GM12878 (cell line): ENCODE data around the gene PRKCQ. TPM values are rescaled to one million over a fixed set of nuclear protein-coding genes. Genes with fewer than 3 reads are reported as not detected.

Source experiments
- ATAC-seq: fragments of 200-7000 bp; cut with Tn5 transposase; 3 replicates; pipeline ENCODE4 v1.9.1; 2020; ENCODE audit warnings: mild to moderate bottlenecking, moderate library complexity
- BruUV-seq: library from RNA; stranded (reverse); fragments of 400-500 nt; replicated peaks from 2 replicates; lab custom pipeline; 2021; lab: Mats Ljungman, UMichigan
- CTCF ChIA-PET: fragments of 300-600 bp; sonication (Branson Sonifier 250); formaldehyde crosslinking; extraction: SDS; loops from one replicate; lab custom pipeline; 2021; ENCODE audit warnings: inconsistent platforms; lab: Yijun Ruan, JAX
- POLR2A ChIA-PET: fragments of 350-600 bp; formaldehyde crosslinking; extraction: SDS; loops from one replicate; lab custom pipeline; 2021; ENCODE audit warnings: inconsistent platforms; lab: Charles Lee
- RAD21 ChIA-PET: fragments of 300-600 bp; sonication (Branson Sonifier 250); formaldehyde crosslinking; loops from one replicate; lab custom pipeline; 2023; ENCODE audit warnings: antibody characterized with exemption; ENCODE audit not compliant: unreplicated experiment; lab: Charles Lee
- SMC1A ChIA-PET: fragments of 300-600 bp; sonication (Branson Sonifier 250); formaldehyde crosslinking; loops from one replicate; lab custom pipeline; 2023; ENCODE audit not compliant: unreplicated experiment, uncharacterized antibody; lab: Charles Lee
- DNase-seq: peaks from one replicate; pipeline ENCODE4 v3.0.0-alpha.2; 2011; ENCODE audit warnings: low read depth, low spot score
- FAIRE-seq: peaks from 3 replicates; lab custom pipeline; 2011; peaks lifted over from hg19 to GRCh38; lab: Jason Lieb, UNC
- H2AFZ ChIP-seq: 2 replicates; pipeline ENCODE4 v1.6.0; 2011; ENCODE audit warnings: low read depth, low read length, control low read depth; ENCODE audit not compliant: control insufficient read depth
- H3K27ac ChIP-seq: 2 replicates; pipeline ENCODE4 v1.5.1; 2011; ENCODE audit warnings: control low read depth; ENCODE audit not compliant: control insufficient read depth, insufficient read depth
- H3K27me3 ChIP-seq, 2 experiments: replicated peaks in 1 of 2; 2 replicates each; pipeline versions ENCODE4 v1.6.0 to v1.6.1; 2011; ENCODE audit warnings: low read length in 1 of 2; ENCODE audit not compliant: control insufficient read depth in 2 of 2, insufficient read depth in 2 of 2
- H3K36me3 ChIP-seq, 2 experiments: 2 replicates each; pipeline ENCODE4 v1.5.1; 2011; ENCODE audit warnings: low read length in 1 of 2; ENCODE audit not compliant: control insufficient read depth in 2 of 2, insufficient read depth in 2 of 2
- H3K4me1 ChIP-seq: 2 replicates; pipeline ENCODE4 v1.6.1; 2011; ENCODE audit warnings: mild to moderate bottlenecking, low read length, moderate library complexity, mixed read lengths; ENCODE audit not compliant: control insufficient read depth, insufficient read depth
- H3K4me2 ChIP-seq: 2 replicates; pipeline ENCODE4 v1.6.0; 2011; ENCODE audit warnings: control low read depth; ENCODE audit not compliant: control insufficient read depth, insufficient read depth
- H3K4me3 ChIP-seq: fragments of 200-600 bp; sonication (generic); 2 replicates; pipeline ENCODE4 v1.5.1; 2016
- H3K79me2 ChIP-seq: 2 replicates; pipeline ENCODE4 v1.6.0; 2011; ENCODE audit warnings: low read length; ENCODE audit not compliant: control insufficient read depth, insufficient read depth
- H3K9ac ChIP-seq: 2 replicates; pipeline ENCODE4 v1.8.0; 2011; ENCODE audit warnings: low read length, control low read depth, mixed read lengths; ENCODE audit not compliant: control insufficient read depth, insufficient read depth
- H3K9me3 ChIP-seq: replicated peaks from 3 replicates; pipeline ENCODE4 v1.5.1; 2011; ENCODE audit warnings: mild to moderate bottlenecking, low read length; ENCODE audit not compliant: control insufficient read depth, insufficient read depth
- H4K20me1 ChIP-seq: 2 replicates; pipeline ENCODE4 v1.6.0; 2011; ENCODE audit not compliant: control insufficient read depth, insufficient read depth
- CTCF ChIP-seq, 3 experiments: IDR thresholded peaks in 2 of 3; conservative IDR thresholded peaks in 1 of 3; 2 replicates each; pipeline ENCODE4 v1.5.1; 2011; ENCODE audit warnings: low read depth in 3 of 3, low read length in 3 of 3, mild to moderate bottlenecking in 3 of 3, control low read depth in 2 of 3, moderate library complexity in 2 of 3, inconsistent platforms in 1 of 3, mixed read lengths in 1 of 3; ENCODE audit not compliant: control insufficient read depth in 2 of 3, insufficient read depth in 1 of 3; ENCODE audit errors: extremely low read depth in 1 of 3
- EZH2 ChIP-seq: IDR thresholded peaks from 2 replicates; pipeline ENCODE4 v1.6.1; 2012; ENCODE audit warnings: low read depth, mild to moderate bottlenecking, control low read depth, inconsistent platforms, low read length, borderline replicate concordance; ENCODE audit not compliant: control insufficient read depth
- HCFC1 ChIP-seq: fragments of 150-350 bp; IDR thresholded peaks from 2 replicates; pipeline ENCODE4 v1.6.1; 2014; ENCODE audit warnings: low read length
- JUND ChIP-seq: IDR thresholded peaks from 2 replicates; pipeline ENCODE4 v1.6.1; 2012; ENCODE audit warnings: low read depth, mild to moderate bottlenecking, low read length, improper control_type of control experiment, moderate library complexity
- KDM1A ChIP-seq: fragments of 200-600 bp; sonication (generic); IDR thresholded peaks from 2 replicates; pipeline ENCODE4 v1.6.1; 2016; ENCODE audit warnings: borderline replicate concordance
- MTA2 ChIP-seq: fragments of 450-650 bp; IDR thresholded peaks from 2 replicates; pipeline ENCODE4 v1.6.1; 2016; ENCODE audit warnings: low read depth, mild to moderate bottlenecking, moderate library complexity
- MYC ChIP-seq: IDR thresholded peaks from 2 replicates; pipeline ENCODE4 v1.6.1; 2011; ENCODE audit warnings: mild to moderate bottlenecking, low read length, moderate library complexity, inconsistent platforms; ENCODE audit not compliant: insufficient read depth, insufficient replicate concordance, insufficient read length, severe bottlenecking
- NBN ChIP-seq: fragments of 450-650 bp; IDR thresholded peaks from 2 replicates; pipeline ENCODE4 v1.6.1; 2016
- NFYA ChIP-seq: IDR thresholded peaks from 2 replicates; pipeline ENCODE4 v1.6.1; 2011; ENCODE audit warnings: low read depth, mild to moderate bottlenecking, low read length, improper control_type of control experiment, borderline replicate concordance
- POLR2AphosphoS5 ChIP-seq: IDR thresholded peaks from 2 replicates; pipeline ENCODE4 v1.6.1; 2011; ENCODE audit warnings: mild to moderate bottlenecking, low read length, inconsistent platforms
- SUZ12 ChIP-seq: fragments of 200-600 bp; sonication (generic); IDR thresholded peaks from one replicate; pipeline ENCODE4 v1.6.1; 2018; ENCODE audit warnings: antibody characterized with exemption, mild to moderate bottlenecking; ENCODE audit not compliant: unreplicated experiment
- ZNF622 ChIP-seq: fragments of 450-650 bp; IDR thresholded peaks from 2 replicates; pipeline ENCODE4 v1.6.1; 2017; ENCODE audit warnings: mild to moderate bottlenecking, inconsistent platforms
- WGBS: methylation state at CpG from one replicate; pipeline ENCODE4 v1.1.6; 2016; ENCODE audit warnings: low lambda C conversion rate; ENCODE audit not compliant: insufficient replicate concordance, insufficient coverage; ENCODE audit errors: missing lambda C conversion rate; 5-methylcytosine and 5-hydroxymethylcytosine counted together
- in situ Hi-C: fragments of 300-500 bp; cut with MboI; formaldehyde crosslinking; loops from 9 replicates; pipeline ENCODE4 v1.14.3; 2018; ENCODE audit warnings: mixed read lengths
- intact Hi-C: fragments of 100-400 bp; cut with micrococcal nuclease; formaldehyde crosslinking; loops from one replicate; pipeline ENCODE4 v1.14.2; 2022; ENCODE audit not compliant: unreplicated experiment
- polyA plus RNA-seq, 11 experiments: library from polyadenylated mRNA; depleted of rRNA in 4 of 11; unstranded in 6 of 11; stranded (reverse) in 5 of 11; fragments of >200 nt; fragmentation: Nextera tagmentation in 4 of 11; fragmentation: Illumina TruSeq in 1 of 11; extraction: Ambion mirVana in 4 of 11; extraction: Trizol in 1 of 11; gene quantifications; 1 replicate in 1 of 11; 2 replicates in 10 of 11; pipeline versions ENCODE4 v1.2.1 to v1.2.3, GENCODE V29; 2011 to 2016; ENCODE audit warnings: inconsistent platforms in 2 of 11, missing spikeins in 2 of 11, low read depth in 1 of 11
- total RNA-seq, 4 experiments: library from RNA; depleted of rRNA in 3 of 4; stranded (reverse); fragments of >200 nt in 3 of 4; fragmentation: Illumina TruSeq in 1 of 4; extraction: Trizol in 1 of 4; gene quantifications; 2 replicates each; pipeline versions ENCODE4 v1.2.1 to v1.2.3, GENCODE V29; 2013 to 2021
- TF ChIP-seq, protein P1 (sequence below): fragments of 450-650 bp; IDR thresholded peaks from 2 replicates; pipeline ENCODE4 v1.6.1; 2017; ENCODE audit warnings: antibody characterized with exemption, mild to moderate bottlenecking, moderate library complexity

The PRKCQ gene
- total and polyA plus RNA-seq, 10 of the 15 experiments (the other 5 are each of a cell fraction or from before 2014, with no cell fraction given), result 0.26 to 8.9 (median 0.98) TPM

DNA sequence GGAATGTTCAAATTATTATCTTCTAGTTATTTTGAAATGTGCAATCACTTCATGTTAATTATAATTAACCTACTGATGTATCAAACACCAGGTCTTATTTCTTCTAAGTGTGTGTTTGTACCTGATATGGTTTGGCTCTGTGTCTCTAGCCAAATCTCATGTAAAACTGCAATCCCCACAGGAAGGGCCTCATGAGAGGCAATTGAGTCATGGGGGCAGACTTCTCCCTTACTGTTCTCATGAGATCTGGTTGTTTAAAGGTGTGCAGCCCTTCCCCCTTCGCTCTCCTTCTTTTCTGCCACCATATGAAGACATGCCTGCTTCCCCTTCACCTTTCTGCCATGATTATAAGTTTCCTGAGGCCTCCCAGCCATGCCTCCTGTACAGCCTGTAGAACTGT is 18.6 kb upstream of the PRKCQ start:
- Histone ChIP-seq H3K4me1 (no peaks in the 10 kb centered on the region), H3K27me3 (no peaks in the 10 kb centered on the region; a peak in 1 of 4 replicates), H3K36me3 (no peaks in the 10 kb centered on the region), H3K4me2 (no peak overlapping the region), H3K79me2 (no peaks in the 10 kb centered on the region), H2AFZ (no peak overlapping the region), H3K4me3 (no peak overlapping the region), H3K9me3 (no peaks in the 10 kb centered on the region; the same call in 2 of the 3 replicates), H4K20me1 (no peaks in the 10 kb centered on the region), H3K27ac (no peak overlapping the region), H3K9ac (no peak overlapping the region)
- ChIA-PET RAD21 (no interaction called here), POLR2A (no interaction called here), CTCF (interaction anchor here (1.3 to 1.7 kb wide), 2 partner anchors 61 to 153 kb away, joined by 4 read pairs; no protein-coding TSS in a partner anchor), SMC1A (interaction anchor here (1.1 to 1.6 kb wide), 3 partner anchors 10 to 25 kb away, joined by 3 to 4 read pairs (median 4); no protein-coding TSS in a partner anchor)
- WGBS, result 0% methylated on average over 1 of the region's 1 CpG
- ATAC-seq (no peak), DNase-seq (no peak), FAIRE-seq (peak; percentile 35)
- BruUV-seq, result no TSS peak
- TF ChIP-seq ZNF622 (no peak), EZH2 (no peak)
- intact Hi-C loops (no loop called here), in situ Hi-C loops (no loop called here)

DNA sequence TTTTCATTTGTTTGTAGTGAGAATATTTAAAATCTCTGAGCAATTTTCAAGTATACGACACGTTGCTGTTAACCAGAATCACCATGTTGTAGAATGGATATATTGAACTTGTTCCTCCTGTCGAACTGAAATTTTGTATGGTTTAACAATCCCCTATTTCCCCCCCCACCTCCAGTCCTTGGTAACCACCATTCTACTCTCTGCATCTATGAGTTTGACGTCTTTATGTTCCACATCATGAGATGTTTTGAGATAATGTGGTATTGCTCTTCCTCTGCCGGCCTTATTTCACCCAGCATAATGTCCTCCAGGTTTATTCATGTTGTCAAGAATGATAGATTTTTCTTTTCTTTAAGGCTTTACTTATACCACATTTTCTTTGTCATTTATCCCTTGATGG is 17.4 kb upstream of the PRKCQ start:
- WGBS, result 6% methylated on average over 5 of the region's 5 CpGs
- H2AFZ ChIP-seq, result no peak overlapping the region
- H3K79me2 ChIP-seq, result no peaks in the 10 kb centered on the region
- no peak for ATAC-seq
- H3K9me3 ChIP-seq, result no peaks in the 10 kb centered on the region; the same call in 2 of the 3 replicates
- no peak overlapping the region for H3K4me3 ChIP-seq
- SMC1A ChIA-PET, result interaction anchor here (1.1 kb wide), 1 partner anchor 9 kb away, joined by 4 read pairs; no protein-coding TSS in a partner anchor
- no peak for FAIRE-seq
- RAD21 ChIA-PET, result no interaction called here
- H3K27me3 ChIP-seq, result no peaks in the 10 kb centered on the region; a peak in 1 of 4 replicates
- intact Hi-C loops (no loop called here), in situ Hi-C loops (no loop called here)
- POLR2A ChIA-PET, result no interaction called here
- no peak overlapping the region for H3K4me2 ChIP-seq
- no peak for DNase-seq
- no peaks in the 10 kb centered on the region for H3K4me1 ChIP-seq
- no peak overlapping the region for H3K27ac ChIP-seq
- H3K9ac ChIP-seq, result no peak overlapping the region
- H4K20me1 ChIP-seq, result no peaks in the 10 kb centered on the region
- BruUV-seq, result no TSS peak
- H3K36me3 ChIP-seq, result no peaks in the 10 kb centered on the region
- CTCF ChIA-PET, result interaction anchor here (1.3 kb wide), 1 partner anchor 62 kb away, joined by 4 read pairs; no protein-coding TSS in a partner anchor
- TF ChIP-seq HCFC1, result no peak
- no peak for TF ChIP-seq NBN
- no peak for TF ChIP-seq JUND
- TF ChIP-seq MYC, result no peak
- TF ChIP-seq SUZ12, result no peak
- TF ChIP-seq POLR2AphosphoS5, result no peak
- TF ChIP-seq KDM1A, result no peak
- TF ChIP-seq, protein P1, sequence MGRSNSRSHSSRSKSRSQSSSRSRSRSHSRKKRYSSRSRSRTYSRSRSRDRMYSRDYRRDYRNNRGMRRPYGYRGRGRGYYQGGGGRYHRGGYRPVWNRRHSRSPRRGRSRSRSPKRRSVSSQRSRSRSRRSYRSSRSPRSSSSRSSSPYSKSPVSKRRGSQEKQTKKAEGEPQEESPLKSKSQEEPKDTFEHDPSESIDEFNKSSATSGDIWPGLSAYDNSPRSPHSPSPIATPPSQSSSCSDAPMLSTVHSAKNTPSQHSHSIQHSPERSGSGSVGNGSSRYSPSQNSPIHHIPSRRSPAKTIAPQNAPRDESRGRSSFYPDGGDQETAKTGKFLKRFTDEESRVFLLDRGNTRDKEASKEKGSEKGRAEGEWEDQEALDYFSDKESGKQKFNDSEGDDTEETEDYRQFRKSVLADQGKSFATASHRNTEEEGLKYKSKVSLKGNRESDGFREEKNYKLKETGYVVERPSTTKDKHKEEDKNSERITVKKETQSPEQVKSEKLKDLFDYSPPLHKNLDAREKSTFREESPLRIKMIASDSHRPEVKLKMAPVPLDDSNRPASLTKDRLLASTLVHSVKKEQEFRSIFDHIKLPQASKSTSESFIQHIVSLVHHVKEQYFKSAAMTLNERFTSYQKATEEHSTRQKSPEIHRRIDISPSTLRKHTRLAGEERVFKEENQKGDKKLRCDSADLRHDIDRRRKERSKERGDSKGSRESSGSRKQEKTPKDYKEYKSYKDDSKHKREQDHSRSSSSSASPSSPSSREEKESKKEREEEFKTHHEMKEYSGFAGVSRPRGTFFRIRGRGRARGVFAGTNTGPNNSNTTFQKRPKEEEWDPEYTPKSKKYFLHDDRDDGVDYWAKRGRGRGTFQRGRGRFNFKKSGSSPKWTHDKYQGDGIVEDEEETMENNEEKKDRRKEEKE, result no peak
- TF ChIP-seq CTCF (IDR thresholded peaks at IDR 0.05 in 2 of 3, conservative IDR thresholded peaks at IDR 0.05 in 1 of 3; ENCODE audit: control insufficient read depth in 2 of 3, extremely low read depth in 1 of 3, insufficient read depth in 1 of 3, low read depth in 3 of 3, low read length in 3 of 3), result no peak
- TF ChIP-seq MTA2, result no peak
- no peak for TF ChIP-seq NFYA
